Activated CD4-positive, CD25-positive, alpha-beta regulatory T cell (primary cell): Measurements from ENCODE around the gene AP5B1.
"Not testable (repeated sequence)": the region's sequence is repeated elsewhere in the genome, so short reads cannot be mapped to it uniquely, and the experiment has no call there.

Experiments
- DNase-seq, 4 experiments: peaks; one replicate each; lab custom pipeline; 2025; lab: John Stamatoyannopoulos, UW

The AP5B1 gene

GRCh38 chr11:65786008-65786785 is 5.4 kb upstream of the AP5B1 start:
- DNase-seq: no peak

GRCh38 chr11:65785319-65786007 is 4.7 kb upstream of the AP5B1 start:
- DNase-seq: no peak

DNA sequence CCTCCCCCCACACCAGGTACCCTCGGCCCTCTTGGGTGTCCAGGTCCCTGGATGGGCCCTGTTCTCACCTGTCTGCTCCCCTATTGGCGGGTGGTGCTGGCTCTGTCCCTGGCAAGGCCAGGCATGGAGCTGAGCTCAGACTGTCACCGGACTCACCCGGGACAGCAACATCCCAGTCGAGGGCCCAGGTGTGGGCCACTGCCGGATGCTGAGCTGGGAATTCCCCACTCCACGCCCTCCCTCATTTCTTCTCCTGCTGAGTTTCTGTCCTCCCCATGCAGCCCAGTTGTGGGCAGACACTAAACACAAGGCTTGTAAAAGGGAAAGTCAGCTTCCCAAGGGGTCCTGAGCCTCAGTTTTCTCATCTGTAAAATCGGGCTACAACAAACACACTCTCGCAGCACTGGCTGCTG is 2.0 kb upstream of the AP5B1 start:
- DNase-seq: no peak

DNA sequence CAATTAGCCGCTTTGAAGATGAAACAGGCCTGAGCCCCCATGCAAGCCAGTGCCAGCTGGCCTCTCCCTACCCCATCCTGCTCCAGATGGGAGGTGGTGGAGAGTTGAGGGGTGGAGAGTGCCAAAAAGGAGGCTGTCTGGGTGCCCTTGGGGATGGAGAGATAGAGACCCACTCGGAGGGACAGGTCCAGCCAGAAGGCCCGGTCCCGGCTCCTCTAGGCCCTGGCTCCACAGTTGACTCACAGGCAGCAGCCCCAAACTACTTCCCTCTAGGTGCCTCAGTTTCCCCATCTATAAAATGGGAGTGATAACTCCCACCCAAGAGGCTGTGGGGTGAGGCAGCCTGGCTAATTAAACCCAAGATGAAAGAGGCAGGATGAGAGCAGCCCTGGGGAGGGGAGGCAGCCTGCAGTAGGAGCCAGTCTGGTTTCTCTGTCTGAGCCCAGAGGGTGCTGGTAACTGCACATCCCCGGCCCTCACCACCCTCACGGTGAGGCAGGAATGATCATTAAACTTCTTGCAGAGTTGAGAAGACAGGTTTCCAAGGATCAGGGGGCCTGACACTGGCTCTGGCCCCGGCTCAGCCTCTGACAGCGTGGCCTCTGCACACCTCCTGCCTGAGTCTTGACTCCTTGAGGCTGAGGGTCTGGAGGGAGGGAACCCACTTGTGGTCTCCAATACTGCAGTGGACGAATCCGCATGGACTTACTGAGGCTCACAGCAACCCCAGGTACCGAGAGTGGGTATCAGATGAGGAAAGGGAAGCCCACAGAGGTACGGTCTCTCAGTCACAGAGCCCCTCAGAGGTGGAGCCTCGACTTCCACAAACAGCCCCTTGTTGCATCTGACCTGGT is 1.4 kb upstream of the AP5B1 start:
- DNase-seq: no peak

DNA sequence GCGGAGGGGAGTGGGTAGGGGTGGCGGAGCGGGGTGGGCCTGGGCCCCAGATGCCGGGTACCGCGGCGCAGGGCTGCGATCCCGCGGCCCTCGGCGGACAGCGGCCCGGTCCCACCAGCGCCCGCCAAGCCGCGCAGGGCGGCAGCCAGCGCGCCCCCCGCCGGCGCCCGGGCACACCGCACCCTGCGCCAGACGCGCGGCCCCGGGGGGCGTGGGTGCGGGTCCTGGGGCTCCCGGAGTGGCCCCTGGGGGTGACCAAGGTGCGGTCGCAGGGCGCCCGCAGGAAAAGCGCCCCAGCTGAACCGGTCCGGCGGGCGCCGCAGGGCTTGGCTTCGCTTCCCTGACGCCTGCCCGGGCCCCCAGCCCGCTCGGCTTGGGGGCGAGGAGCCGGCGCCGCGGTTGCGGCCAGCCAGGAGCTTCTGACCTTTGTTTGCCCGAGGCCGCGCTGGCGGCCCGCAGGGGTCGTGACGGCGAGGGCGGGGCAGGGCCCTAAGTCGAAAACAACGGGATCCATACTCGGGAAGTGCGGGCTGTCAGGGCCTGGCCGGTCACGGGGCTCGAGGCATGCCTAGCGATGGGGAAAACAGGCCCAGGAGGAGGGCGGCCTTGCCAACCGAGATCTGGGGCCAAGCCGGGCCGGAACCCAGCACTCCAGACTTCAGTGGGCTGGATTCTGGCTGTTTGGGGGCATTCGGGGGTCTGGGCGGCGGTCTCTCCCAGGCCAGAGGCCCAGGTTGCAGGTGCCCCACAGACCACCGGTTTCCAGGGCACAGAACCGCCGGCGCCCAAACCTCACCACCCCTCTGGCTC is 581 bp upstream of the AP5B1 start:
- no peak for DNase-seq

DNA sequence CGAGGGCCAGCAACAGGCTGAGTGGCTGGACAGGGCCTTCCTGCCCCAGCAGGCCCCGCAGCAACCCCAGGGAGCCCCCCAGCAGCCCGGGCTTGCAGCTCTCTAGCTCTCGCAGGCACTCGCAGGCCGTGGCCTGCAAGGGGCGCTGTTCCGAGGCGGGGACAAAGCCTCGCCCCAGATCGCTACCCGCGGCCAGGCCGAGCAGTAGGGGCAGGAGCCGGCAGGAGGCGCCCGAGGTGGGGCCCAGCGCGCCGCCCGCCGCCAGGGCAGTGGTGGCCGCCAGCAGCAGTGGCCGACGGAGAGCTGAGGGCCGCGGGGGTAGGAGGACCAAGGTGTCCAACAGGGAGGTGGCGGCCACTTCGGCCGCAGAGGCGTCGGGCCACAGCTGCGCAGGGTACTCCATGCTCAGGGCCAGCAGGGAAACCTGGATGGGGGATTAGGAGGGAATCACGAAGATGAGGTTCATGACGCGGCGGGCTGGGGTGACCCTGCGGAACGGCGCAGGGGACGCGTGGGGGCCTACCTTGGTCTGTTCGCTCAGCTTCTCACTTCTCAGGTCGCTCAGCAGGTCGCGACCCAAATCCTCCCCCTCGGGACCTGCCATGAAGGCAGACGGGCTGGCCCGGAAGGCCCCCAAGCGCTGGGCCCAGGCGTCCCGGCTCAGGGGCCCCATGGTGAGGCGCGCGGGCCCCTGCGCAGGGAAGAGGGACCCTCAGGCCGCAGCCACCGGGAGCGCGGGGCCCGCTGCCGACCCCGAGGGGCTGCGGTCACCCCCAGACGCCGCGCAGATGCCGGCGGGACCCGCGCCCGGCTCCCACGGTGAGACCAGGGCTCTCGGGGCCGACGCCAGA is 632 bp downstream of the AP5B1 start:
- DNase-seq: peak; percentile 49 to 62 (median 61)

DNA sequence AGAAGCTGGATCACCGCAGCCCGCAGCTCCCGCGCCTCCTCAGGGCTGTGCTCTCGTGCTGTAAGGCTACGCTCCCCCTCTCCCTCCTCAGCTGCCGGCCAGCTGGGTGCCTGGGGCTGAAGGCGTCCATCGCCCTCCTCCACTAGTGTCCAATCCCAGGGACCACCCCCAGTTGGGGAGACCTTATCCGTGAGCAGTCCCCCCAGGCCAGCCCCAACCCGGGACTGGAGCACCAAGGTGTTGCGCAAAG is 1.2 kb downstream of the AP5B1 start:
- no peak for DNase-seq

DNA sequence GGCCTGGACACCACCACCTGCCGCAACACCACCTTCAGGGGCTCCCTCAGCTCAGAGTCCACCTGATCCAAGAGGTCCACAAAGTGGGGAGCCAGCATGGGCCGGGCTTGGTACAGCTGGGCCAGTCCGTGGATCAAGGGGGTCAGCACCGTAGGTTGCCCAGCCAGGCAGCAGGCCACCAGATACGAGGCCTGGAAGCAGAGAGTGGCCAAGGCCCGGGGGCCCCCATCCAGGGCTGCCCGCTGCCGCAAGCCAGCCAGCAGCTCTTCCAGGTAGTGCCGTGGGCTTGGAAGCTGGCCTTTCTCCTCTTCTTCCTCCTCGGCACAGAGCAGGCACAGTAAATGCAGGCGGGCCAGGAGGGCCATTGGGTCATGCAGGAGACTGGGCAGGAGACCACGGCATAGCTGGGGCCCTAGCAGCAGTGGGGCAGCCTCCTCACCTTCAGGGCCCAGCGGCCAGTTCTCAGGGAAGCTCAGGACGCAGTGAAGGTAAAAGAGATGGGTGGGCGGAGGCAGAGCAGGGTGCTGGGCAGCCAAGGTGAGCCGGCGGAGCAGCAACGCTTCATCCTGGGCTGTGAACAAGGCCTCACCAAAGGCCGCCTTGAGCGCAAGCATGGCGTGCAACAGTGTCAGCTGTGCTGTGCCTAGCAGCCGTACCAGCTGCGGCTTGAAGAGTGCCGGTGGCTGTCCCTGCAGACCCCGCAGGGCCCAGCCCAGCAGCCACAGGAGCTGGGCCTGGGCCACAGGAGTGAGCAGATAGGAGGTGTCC is 1.7 kb downstream of the AP5B1 start:
- DNase-seq: no peak

GRCh38 chr11:65778431-65778900 is 2.3 kb downstream of the AP5B1 start:
- no peak for DNase-seq

GRCh38 chr11:65777821-65778361 is 2.9 kb downstream of the AP5B1 start:
- DNase-seq: no peak

GRCh38 chr11:65777241-65777640 is 3.5 kb downstream of the AP5B1 start:
- DNase-seq: no peak

DNA sequence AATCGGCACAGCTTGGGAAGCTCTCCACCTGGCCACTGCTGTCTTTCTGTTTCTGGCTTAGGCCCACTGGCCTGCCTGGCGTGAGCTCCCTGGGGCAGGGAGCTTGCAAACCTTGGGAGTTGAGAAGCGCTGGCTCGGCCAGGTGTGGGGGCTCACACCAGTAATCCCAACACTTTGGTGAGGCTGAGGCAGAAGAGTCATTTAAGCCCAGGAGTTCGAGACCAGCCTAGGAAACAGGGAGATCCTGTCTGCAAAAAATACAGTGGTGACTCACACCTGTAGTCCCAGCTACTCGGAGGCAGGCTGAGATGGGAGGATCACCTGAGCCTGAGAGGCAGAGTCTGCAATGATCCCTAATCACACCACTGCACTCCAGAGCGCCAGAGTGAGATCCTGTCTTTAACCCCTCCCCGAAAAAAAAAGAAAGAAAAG is 4.0 kb downstream of the AP5B1 start:
- DNase-seq: no peak

DNA sequence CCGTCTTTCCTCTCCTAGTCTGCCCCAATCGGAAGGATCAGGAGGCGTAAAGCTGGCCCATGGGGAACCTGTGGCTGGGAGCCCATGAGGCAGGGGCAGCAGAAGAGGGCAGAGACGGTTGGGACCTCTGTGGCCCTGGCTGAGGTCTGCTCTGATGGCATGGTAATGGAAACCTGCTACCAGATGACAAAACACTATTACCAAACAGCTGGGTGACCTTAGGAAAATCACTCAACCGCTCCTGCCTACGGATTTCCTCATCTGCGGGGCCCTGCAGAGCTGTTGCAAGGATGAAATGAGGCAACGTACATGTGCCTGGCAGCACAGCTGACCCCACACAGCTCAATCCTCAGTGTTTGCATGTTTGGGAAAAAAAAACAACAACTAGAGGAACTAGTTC is 4.6 kb downstream of the AP5B1 start:
- no peak for DNase-seq

- DNase-seq: no peak
These were observed 6.1 kb downstream of the AP5B1 start for GRCh38 chr11:65774525-65775306.

DNA sequence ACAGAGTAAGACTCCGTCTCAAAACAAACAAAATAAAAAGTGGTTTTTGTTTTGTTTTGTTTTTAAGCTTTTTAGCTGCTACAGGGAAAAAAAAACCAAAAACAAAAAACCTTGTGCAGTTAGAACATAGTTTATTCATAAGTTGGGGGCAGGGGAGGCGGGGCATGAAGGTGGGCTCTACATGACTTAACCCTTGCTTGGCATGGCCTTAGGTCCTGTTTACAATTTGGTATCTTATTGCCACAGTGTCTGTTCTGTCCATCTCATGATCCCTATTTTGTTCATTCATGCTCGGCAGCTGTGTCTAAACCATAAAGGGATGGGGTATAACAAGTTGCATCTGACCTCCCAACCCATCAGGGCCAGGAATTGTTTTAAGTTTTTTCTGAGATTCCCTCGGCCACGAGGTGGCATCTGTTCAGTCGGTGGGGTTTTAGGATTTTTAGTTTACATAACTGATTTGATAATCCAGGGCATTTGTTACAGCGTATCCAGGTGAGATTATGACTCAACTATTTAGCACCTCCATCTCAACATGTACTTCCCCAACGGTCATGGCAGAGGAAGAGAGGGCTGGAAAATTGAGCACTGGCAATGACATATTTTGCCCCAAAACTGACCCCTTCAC is 6.9 kb downstream of the AP5B1 start:
- no peak for DNase-seq

- DNase-seq: no peak
These were observed 9.1 kb downstream of the AP5B1 start for GRCh38 chr11:65771589-65772112.

DNA sequence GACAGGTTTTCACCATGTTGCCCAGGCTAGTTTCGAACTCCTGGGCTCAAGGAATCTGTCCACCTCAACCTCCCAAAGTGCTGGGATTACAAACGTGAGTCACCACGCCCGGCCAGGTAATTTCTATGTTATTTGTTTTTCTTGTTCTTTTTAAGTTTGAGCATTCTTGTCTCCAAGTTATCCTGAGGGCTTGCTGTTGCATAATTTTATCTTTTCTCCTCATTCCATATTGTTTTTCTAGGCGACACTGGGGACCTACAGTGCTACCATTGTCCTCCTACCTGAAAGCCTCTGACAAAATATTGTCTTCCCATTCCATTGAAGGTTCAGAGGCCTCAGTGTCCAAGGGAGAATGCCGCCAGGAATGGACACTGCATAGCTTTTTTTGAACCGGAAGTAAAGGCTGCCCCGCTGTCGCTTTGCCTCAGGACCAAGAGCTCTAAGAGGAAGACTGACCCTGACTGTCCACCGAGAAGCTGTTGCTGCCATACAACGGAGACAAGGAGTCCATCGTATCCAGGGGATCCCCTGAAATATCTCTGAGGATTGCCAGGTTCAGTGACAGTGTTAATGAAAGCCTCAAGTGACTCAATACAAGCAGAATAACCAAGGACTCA is 9.7 kb downstream of the AP5B1 start:
- no peak for DNase-seq

DNA sequence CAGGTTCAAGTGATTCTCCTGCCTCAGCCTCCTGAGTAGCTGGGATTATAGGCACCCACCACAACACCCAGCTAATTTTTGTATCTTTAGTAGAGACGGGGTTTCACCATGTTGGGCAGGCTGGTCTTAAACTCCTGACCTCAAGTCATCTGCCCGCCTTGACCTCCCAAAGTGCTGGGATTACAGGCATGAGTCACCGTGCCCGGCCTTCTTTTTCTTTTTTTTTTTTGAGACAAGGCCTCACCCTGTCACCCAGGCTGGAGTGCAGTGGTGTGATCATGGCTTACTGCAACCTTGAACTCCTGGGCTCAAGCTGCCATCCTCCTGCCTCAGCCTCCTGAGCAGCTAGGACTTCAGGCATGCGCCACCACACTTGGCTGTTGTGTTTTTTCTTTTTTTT is 13.0 kb downstream of the AP5B1 start:
- not testable (repeated sequence) for DNase-seq
